Progenitor cell of endocrine pancreas (in vitro differentiated cells): ENCODE measurements around the gene CRYL1. TPM values are rescaled to one million over a fixed set of nuclear protein-coding genes. Genes with fewer than 3 reads are reported as not detected.

ENCODE experiments used
- DNase-seq: peaks from one replicate; pipeline ENCODE4 v3.0.0; 2021; ENCODE audit warnings: low spot score; ENCODE audit not compliant: unreplicated experiment
- H3K27ac Mint-ChIP-seq: 2 replicates; pipeline ENCODE4 v1.8.0; 2021; ENCODE audit warnings: mild to moderate bottlenecking, moderate library complexity, mixed read lengths
- H3K27me3 Mint-ChIP-seq: 2 replicates; pipeline ENCODE4 v1.8.0; 2021; ENCODE audit warnings: mixed read lengths
- H3K36me3 Mint-ChIP-seq: 2 replicates; pipeline ENCODE4 v1.8.0; 2022; ENCODE audit warnings: mixed read lengths; ENCODE audit not compliant: insufficient read depth
- H3K4me1 Mint-ChIP-seq: 2 replicates; pipeline ENCODE4 v1.8.0; 2021; ENCODE audit warnings: low read depth, mixed read lengths
- H3K4me3 Mint-ChIP-seq: 2 replicates; pipeline ENCODE4 v1.8.0; 2021; ENCODE audit warnings: low read depth, mild to moderate bottlenecking, moderate library complexity, mixed read lengths
- H3K9me3 Mint-ChIP-seq: 2 replicates; pipeline ENCODE4 v1.8.0; 2021; ENCODE audit warnings: low read depth, mixed read lengths
- CTCF ChIP-seq: fragments of 200-600 bp; sonication (generic); IDR thresholded peaks from one replicate; pipeline ENCODE4 v1.5.0; 2021; ENCODE audit warnings: antibody characterized with exemption, mild to moderate bottlenecking; ENCODE audit not compliant: unreplicated experiment
- total RNA-seq: library from RNA; stranded (reverse); gene quantifications from 2 replicates; pipeline ENCODE4 v1.2.1, GENCODE V29; 2021

The CRYL1 gene
- total RNA-seq, 1 donor from 2014 or later = 11.7 TPM

GRCh38 chr13:20462921-20463320, 62.7 kb downstream of the CRYL1 start:
- Mint-ChIP-seq H3K36me3 (no peaks in the 10 kb centered on the region), H3K4me1 (peaks cover 19% of the 10 kb centered on the region), H3K9me3 (no peaks in the 10 kb centered on the region), H3K27me3 (no peaks in the 10 kb centered on the region), H3K27ac (no peak overlapping the region), H3K4me3 (no peak overlapping the region)
- no peak for TF ChIP-seq CTCF
- no peak for DNase-seq

- H3K4me3 Mint-ChIP-seq = no peak overlapping the region
- no peak for TF ChIP-seq CTCF
- peaks cover 19% of the 10 kb centered on the region for H3K4me1 Mint-ChIP-seq
- H3K27me3 Mint-ChIP-seq = no peaks in the 10 kb centered on the region
- H3K9me3 Mint-ChIP-seq = no peaks in the 10 kb centered on the region
- no peak overlapping the region for H3K27ac Mint-ChIP-seq
- DNase-seq = no peak
- H3K36me3 Mint-ChIP-seq = no peaks in the 10 kb centered on the region
These were observed 63.1 kb downstream of the CRYL1 start for GRCh38 chr13:20462533-20462915.

GRCh38 chr13:20461860-20462532, 63.7 kb downstream of the CRYL1 start:
- H3K4me1 Mint-ChIP-seq = peaks cover 19% of the 10 kb centered on the region
- H3K27me3 Mint-ChIP-seq = no peaks in the 10 kb centered on the region
- H3K36me3 Mint-ChIP-seq = no peaks in the 10 kb centered on the region
- no peak for DNase-seq
- no peak for TF ChIP-seq CTCF
- H3K4me3 Mint-ChIP-seq = no peak overlapping the region
- H3K9me3 Mint-ChIP-seq = no peaks in the 10 kb centered on the region
- no peak overlapping the region for H3K27ac Mint-ChIP-seq

- H3K27ac Mint-ChIP-seq = no peak overlapping the region
- DNase-seq = no peak
- TF ChIP-seq CTCF = no peak
- H3K9me3 Mint-ChIP-seq = no peaks in the 10 kb centered on the region
- no peaks in the 10 kb centered on the region for H3K27me3 Mint-ChIP-seq
- no peaks in the 10 kb centered on the region for H3K36me3 Mint-ChIP-seq
- H3K4me3 Mint-ChIP-seq = no peak overlapping the region
- peaks cover 19% of the 10 kb centered on the region for H3K4me1 Mint-ChIP-seq
These were observed 64.2 kb downstream of the CRYL1 start for GRCh38 chr13:20461481-20461859.

GRCh38 chr13:20460761-20461160, 64.9 kb downstream of the CRYL1 start:
- H3K4me1 Mint-ChIP-seq = peaks cover 19% of the 10 kb centered on the region
- no peak for DNase-seq
- no peaks in the 10 kb centered on the region for H3K9me3 Mint-ChIP-seq
- no peaks in the 10 kb centered on the region for H3K36me3 Mint-ChIP-seq
- no peak overlapping the region for H3K4me3 Mint-ChIP-seq
- no peak overlapping the region for H3K27ac Mint-ChIP-seq
- no peak for TF ChIP-seq CTCF
- no peaks in the 10 kb centered on the region for H3K27me3 Mint-ChIP-seq
